IMR-90 (cell line): ENCODE results near the gene ILRUN. TPM values are rescaled to one million over a fixed set of nuclear protein-coding genes. Genes with fewer than 3 reads are reported as not detected.

Experiments used
- ATAC-seq: fragments of 200-7000 bp; cut with Tn5 transposase; 2 replicates; pipeline ENCODE4 v1.9.1; 2020; ENCODE audit warnings: low read depth, mild to moderate bottlenecking, moderate library complexity
- BruUV-seq: library from RNA; stranded (reverse); fragments of 400-500 nt; replicated peaks from 2 replicates; lab custom pipeline; 2021; lab: Mats Ljungman, UMichigan
- CTCF ChIA-PET: fragments of 300-600 bp; formaldehyde crosslinking; extraction: SDS; loops from one replicate; lab custom pipeline; 2021; ENCODE audit warnings: antibody characterized with exemption; lab: Yijun Ruan, JAX
- POLR2A ChIA-PET: fragments of 300-600 bp; sonication (Branson Sonifier 250); formaldehyde crosslinking; loops from one replicate; lab custom pipeline; 2022; ENCODE audit warnings: antibody characterized with exemption; ENCODE audit not compliant: unreplicated experiment; lab: Charles Lee
- DNase-seq: peaks from one replicate; pipeline ENCODE4 v3.0.0; 2013
- H2AFZ ChIP-seq: replicated peaks from 2 replicates; pipeline ENCODE3; 2013; ENCODE audit warnings: low read length, mild to moderate bottlenecking; ENCODE audit not compliant: poor library complexity
- H2AK5ac ChIP-seq: 2 replicates; pipeline ENCODE4 v1.6.1; 2013; ENCODE audit warnings: low read depth, low read length, inconsistent platforms
- H2AK9ac ChIP-seq: replicated peaks from 2 replicates; pipeline ENCODE3; 2013; ENCODE audit warnings: mild to moderate bottlenecking, low read depth, low read length, moderate library complexity; ENCODE audit not compliant: poor library complexity
- H2BK120ac ChIP-seq: 2 replicates; pipeline ENCODE4 v1.6.1; 2013; ENCODE audit warnings: low read depth, low read length, inconsistent platforms
- H2BK15ac ChIP-seq: 3 replicates; pipeline ENCODE4 v1.6.1; 2013; ENCODE audit warnings: low read depth, low read length, inconsistent platforms
- H2BK20ac ChIP-seq: 2 replicates; pipeline ENCODE4 v1.6.1; 2013; ENCODE audit warnings: low read depth, mild to moderate bottlenecking, inconsistent platforms, low read length, moderate library complexity
- H2BK5ac ChIP-seq: 2 replicates; pipeline ENCODE4 v1.6.1; 2013; ENCODE audit warnings: mild to moderate bottlenecking, low read depth, low read length, inconsistent platforms; ENCODE audit not compliant: poor library complexity, severe bottlenecking
- H3K14ac ChIP-seq: replicated peaks from 2 replicates; pipeline ENCODE4 v1.6.1; 2013; ENCODE audit warnings: low read depth, low read length, inconsistent platforms
- H3K18ac ChIP-seq: 2 replicates; pipeline ENCODE4 v1.6.1; 2013; ENCODE audit warnings: low read depth, low read length, control low read depth
- H3K23ac ChIP-seq: 2 replicates; pipeline ENCODE4 v1.6.1; 2013; ENCODE audit warnings: low read depth, low read length, inconsistent platforms
- H3K27ac ChIP-seq: 2 replicates; pipeline ENCODE4 v1.5.1; 2013; ENCODE audit warnings: mild to moderate bottlenecking, control low read depth, low read length; ENCODE audit not compliant: insufficient read depth
- H3K27me3 ChIP-seq: 2 replicates; pipeline ENCODE4 v1.6.1; 2013; ENCODE audit warnings: low read length; ENCODE audit not compliant: control insufficient read depth, insufficient read depth
- H3K36me3 ChIP-seq: 2 replicates; pipeline ENCODE4 v1.6.1; 2013; ENCODE audit warnings: low read length, mixed read lengths; ENCODE audit not compliant: control insufficient read depth, insufficient read depth
- H3K4ac ChIP-seq: 2 replicates; pipeline ENCODE4 v1.6.1; 2013; ENCODE audit warnings: low read depth, low read length, inconsistent platforms
- H3K4me1 ChIP-seq: 2 replicates; pipeline ENCODE4 v1.6.1; 2013; ENCODE audit warnings: low read length, mixed read lengths; ENCODE audit not compliant: control insufficient read depth, insufficient read depth
- H3K4me2 ChIP-seq: 2 replicates; pipeline ENCODE4 v1.6.1; 2013; ENCODE audit warnings: low read depth, mild to moderate bottlenecking, control low read depth, low read length, moderate library complexity
- H3K4me3 ChIP-seq: 2 replicates; pipeline ENCODE4 v1.5.1; 2013; ENCODE audit warnings: low read depth, mild to moderate bottlenecking, control low read depth, low read length, moderate library complexity; ENCODE audit not compliant: insufficient read depth
- H3K56ac ChIP-seq: 2 replicates; pipeline ENCODE4 v1.6.1; 2013; ENCODE audit warnings: low read length, inconsistent platforms; ENCODE audit not compliant: insufficient read depth; ENCODE audit errors: extremely low read depth
- H3K79me1 ChIP-seq, 2 experiments: 2 replicates each; pipeline ENCODE4 v1.6.1; 2013; ENCODE audit warnings: low read length in 2 of 2, inconsistent platforms in 1 of 2, low read depth in 1 of 2
- H3K9ac ChIP-seq: 2 replicates; pipeline ENCODE4 v1.6.1; 2013; ENCODE audit warnings: low read depth, low read length, control low read depth
- H3K9me1 ChIP-seq: 2 replicates; pipeline ENCODE4 v1.6.1; 2013; ENCODE audit warnings: low read length, inconsistent platforms; ENCODE audit not compliant: insufficient read depth
- H3K9me3 ChIP-seq: 2 replicates; pipeline ENCODE4 v1.6.1; 2013; ENCODE audit warnings: low read length; ENCODE audit not compliant: control insufficient read depth, insufficient read depth
- H4K20me1 ChIP-seq: 2 replicates; pipeline ENCODE4 v1.6.1; 2013; ENCODE audit warnings: low read length, inconsistent platforms; ENCODE audit not compliant: insufficient read depth
- H4K5ac ChIP-seq: 2 replicates; pipeline ENCODE4 v1.6.1; 2013; ENCODE audit warnings: mild to moderate bottlenecking, low read depth, low read length, control low read depth
- H4K8ac ChIP-seq, 2 experiments: 2 replicates each; pipeline ENCODE4 v1.6.1; 2013; ENCODE audit warnings: low read depth in 2 of 2, low read length in 2 of 2, control low read depth in 1 of 2, inconsistent platforms in 1 of 2
- H4K91ac ChIP-seq: 2 replicates; pipeline ENCODE4 v1.6.1; 2013; ENCODE audit warnings: low read depth, low read length, inconsistent platforms; ENCODE audit not compliant: insufficient read depth
- CHD1 ChIP-seq: IDR thresholded peaks from 2 replicates; pipeline ENCODE4 v1.6.1; 2012; ENCODE audit warnings: low read depth, low read length, improper control_type of control experiment
- MAZ ChIP-seq: IDR thresholded peaks from 2 replicates; pipeline ENCODE4 v1.6.1; 2012; ENCODE audit warnings: low read depth, mild to moderate bottlenecking, low read length, improper control_type of control experiment, moderate library complexity, borderline replicate concordance
- NFE2L2 ChIP-seq: fragments of 150-350 bp; IDR thresholded peaks from 2 replicates; pipeline ENCODE4 v1.6.1; 2016; ENCODE audit warnings: low read depth, mild to moderate bottlenecking, low read length
- POLR2A ChIP-seq: IDR thresholded peaks from 2 replicates; pipeline ENCODE4 v1.6.1; 2012; ENCODE audit warnings: mild to moderate bottlenecking, low read depth, low read length
- RCOR1 ChIP-seq: IDR thresholded peaks from 2 replicates; pipeline ENCODE4 v1.6.1; 2012; ENCODE audit warnings: mild to moderate bottlenecking, low read length, improper control_type of control experiment; ENCODE audit not compliant: insufficient replicate concordance
- RFX5 ChIP-seq: IDR thresholded peaks from 2 replicates; pipeline ENCODE4 v1.8.0; 2012; ENCODE audit warnings: low read depth, mild to moderate bottlenecking, low read length, moderate library complexity
- WGBS, 2 experiments: methylation state at CpG; one replicate each; pipeline versions ENCODE4 v1.1.5 to v1.1.7; 2013; ENCODE audit warnings: missing lambda C conversion rate in 2 of 2; ENCODE audit not compliant: insufficient read length in 1 of 2; ENCODE audit errors: extremely low coverage in 2 of 2; 5-methylcytosine and 5-hydroxymethylcytosine counted together
- dilution Hi-C: fragments of 300-500 bp; cut with HindIII; formaldehyde crosslinking; loops from one replicate; pipeline ENCODE4 v1.14.3; 2018; ENCODE audit warnings: low sequenced_read_pairs; ENCODE audit not compliant: unreplicated experiment
- in situ Hi-C: fragments of 300-500 bp; cut with MboI; formaldehyde crosslinking; loops from 3 replicates; pipeline ENCODE4 v1.14.3; 2019; ENCODE audit warnings: low sequenced_read_pairs, inconsistent platforms, mixed read lengths
- intact Hi-C: fragments of 100-400 bp; cut with micrococcal nuclease; formaldehyde crosslinking; loops from 2 replicates; pipeline ENCODE4 v1.10.0; 2022
- polyA plus RNA-seq, 3 experiments: library from polyadenylated mRNA; depleted of rRNA; stranded (reverse); fragments of >200 nt; gene quantifications; 2 replicates each; pipeline ENCODE4 v1.2.3, GENCODE V29; 2012; ENCODE audit warnings: low replicate concordance in 1 of 3
- total RNA-seq: library from RNA; depleted of rRNA; stranded (reverse); fragments of >200 nt; gene quantifications from 2 replicates; pipeline ENCODE4 v1.2.3, GENCODE V29; 2012
- TF ChIP-seq, protein P1 (sequence below): fragments of 150-350 bp; IDR thresholded peaks from 2 replicates; pipeline ENCODE4 v1.6.1; 2016; ENCODE audit warnings: low read depth, mild to moderate bottlenecking, low read length, moderate library complexity, borderline replicate concordance

ILRUN gene
- total and polyA plus RNA-seq, 2 of the 4 experiments (the other 2 are of a cell fraction), result 25.4 to 29.9 TPM

DNA sequence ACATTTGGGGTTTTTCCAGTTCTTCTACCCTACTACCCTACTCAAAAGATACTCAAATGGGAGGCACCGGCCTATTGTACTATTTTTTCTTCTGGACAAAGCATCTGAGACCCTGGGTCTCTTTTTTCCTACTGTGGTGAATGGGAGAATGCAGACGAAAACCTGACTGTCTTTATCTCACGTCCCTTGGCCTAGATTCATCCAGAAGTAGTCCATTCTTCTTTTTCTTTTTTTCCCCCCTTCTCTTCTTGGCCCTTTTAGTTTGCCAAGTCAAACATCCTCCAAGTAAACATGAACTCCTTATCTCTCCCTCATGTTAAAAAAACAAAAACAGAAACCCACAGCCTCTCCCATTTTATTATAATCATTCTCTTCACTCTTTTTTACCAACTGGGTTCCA lies 8.7 kb upstream of the ILRUN start:
- dilution Hi-C loops, result no loop called here
- no peak overlapping the region for H2AFZ ChIP-seq
- WGBS, 2 experiments, result 17% methylated on average over 1 of the region's 3 CpGs; no CpG with 5 or more reads in 1 of the 2 experiments

More for the DNA sequence above, 8.7 kb upstream of the ILRUN start:
- Histone ChIP-seq H3K18ac (no peak overlapping the region), H3K23ac (no peak overlapping the region), H3K27ac (no peak overlapping the region), H3K4ac (no peak overlapping the region), H3K4me3 (no peak overlapping the region), H2BK5ac (no peak overlapping the region), H2BK120ac (no peak overlapping the region), H2BK15ac (no peak overlapping the region), H4K5ac (no peak overlapping the region), H3K9me1 (no peaks in the 10 kb centered on the region), H3K9ac (no peak overlapping the region), H4K20me1 (no peaks in the 10 kb centered on the region), H3K56ac (no peak overlapping the region), H4K91ac (no peak overlapping the region), H3K27me3 (no peaks in the 10 kb centered on the region), H3K36me3 (no peaks in the 10 kb centered on the region), H2AK9ac (no peak overlapping the region), H2AK5ac (no peak overlapping the region), H3K9me3 (no peaks in the 10 kb centered on the region), H2BK20ac (no peak overlapping the region), H3K79me1 (no peaks in the 10 kb centered on the region), H3K4me2 (no peak overlapping the region), H4K8ac (no peak overlapping the region), H3K4me1 (peaks cover 2% of the 10 kb centered on the region; the same call in 1 of the 2 replicates), H3K14ac (no peak overlapping the region)
- DNase-seq (peak; percentile 39), ATAC-seq (peak; percentile 36; the same call in 1 of the 2 replicates)
- BruUV-seq, result no TSS peak
- intact Hi-C loops (no loop called here), in situ Hi-C loops (no loop called here)
- ChIA-PET CTCF (no interaction called here), POLR2A (no interaction called here)
- TF ChIP-seq MAZ (no peak), NFE2L2 (no peak), RFX5 (no peak), RCOR1 (no peak), POLR2A (no peak), CHD1 (no peak)
- TF ChIP-seq, protein P1, sequence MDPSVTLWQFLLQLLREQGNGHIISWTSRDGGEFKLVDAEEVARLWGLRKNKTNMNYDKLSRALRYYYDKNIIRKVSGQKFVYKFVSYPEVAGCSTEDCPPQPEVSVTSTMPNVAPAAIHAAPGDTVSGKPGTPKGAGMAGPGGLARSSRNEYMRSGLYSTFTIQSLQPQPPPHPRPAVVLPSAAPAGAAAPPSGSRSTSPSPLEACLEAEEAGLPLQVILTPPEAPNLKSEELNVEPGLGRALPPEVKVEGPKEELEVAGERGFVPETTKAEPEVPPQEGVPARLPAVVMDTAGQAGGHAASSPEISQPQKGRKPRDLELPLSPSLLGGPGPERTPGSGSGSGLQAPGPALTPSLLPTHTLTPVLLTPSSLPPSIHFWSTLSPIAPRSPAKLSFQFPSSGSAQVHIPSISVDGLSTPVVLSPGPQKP, result no peak
